Endothelial cell of hepatic sinusoid (primary cell): Measurements from ENCODE around the gene GLYATL1B.
"Not testable (repeated sequence)": the region's sequence is repeated elsewhere in the genome, so short reads cannot be mapped to it uniquely, and the experiment has no call there.

ENCODE experiments used
- in situ Hi-C: cut with HindIII; loops from 2 replicates; pipeline ENCODE4 v1.10.0; 2017; ENCODE audit warnings: low sequenced_read_pairs

GLYATL1B gene, protein sequence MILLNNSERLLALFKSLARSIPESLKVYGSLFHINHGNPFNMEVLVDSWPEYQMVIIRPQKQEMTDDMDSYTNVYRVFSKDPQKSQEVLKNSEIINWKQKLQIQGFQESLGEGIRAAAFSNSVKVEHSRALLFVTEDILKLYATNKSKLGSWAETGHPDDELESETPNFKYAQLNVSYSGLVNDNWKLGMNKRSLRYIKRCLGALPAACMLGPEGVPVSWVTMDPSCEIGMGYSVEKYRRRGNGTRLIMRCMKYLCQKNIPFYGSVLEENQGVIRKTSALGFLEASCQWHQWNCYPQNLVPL

GRCh38 chr11:59086007-59086406 lies at the start of gene GLYATL1B:
TSS of gene GLYATL1B (plus strand) at chr11:59086307. CDS start at chr11:59086307, 0 bp downstream.
- in situ Hi-C loops = not testable (repeated sequence)

DNA sequence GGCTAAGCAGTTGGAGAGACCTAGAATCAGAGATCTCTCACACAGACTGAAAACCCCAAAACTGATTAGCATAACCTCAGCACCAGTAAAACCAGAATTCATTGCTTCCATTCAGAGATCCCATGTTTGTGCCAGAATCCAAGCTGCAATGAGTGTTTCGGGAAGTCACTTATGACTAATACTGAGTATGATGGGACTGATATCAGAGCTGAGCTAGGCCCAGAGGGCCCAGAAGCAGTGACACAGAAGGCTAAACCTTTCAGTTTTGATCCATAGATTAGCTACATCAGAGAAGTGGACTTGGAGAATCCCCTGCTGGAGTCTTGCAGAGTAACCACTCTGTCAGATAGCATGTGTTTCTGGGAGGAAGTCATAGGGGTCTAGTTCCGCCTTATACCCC lies 49.6 kb upstream of the GLYATL1B start:
- in situ Hi-C loops = not testable (repeated sequence)

GRCh38 chr11:59037434-59037833 lies 48.7 kb upstream of the GLYATL1B start:
- in situ Hi-C loops = not testable (repeated sequence)

- in situ Hi-C loops = no loop called here
Measured at GRCh38 chr11:59040607-59041006, 45.5 kb upstream of the GLYATL1B start.

- in situ Hi-C loops = not testable (repeated sequence)
Measured at GRCh38 chr11:59051383-59051782, 34.7 kb upstream of the GLYATL1B start.

GRCh38 chr11:59052355-59052754 lies 33.8 kb upstream of the GLYATL1B start:
- in situ Hi-C loops = not testable (repeated sequence)

- in situ Hi-C loops = no loop called here
Measured at GRCh38 chr11:59053387-59053786, 32.7 kb upstream of the GLYATL1B start.

DNA sequence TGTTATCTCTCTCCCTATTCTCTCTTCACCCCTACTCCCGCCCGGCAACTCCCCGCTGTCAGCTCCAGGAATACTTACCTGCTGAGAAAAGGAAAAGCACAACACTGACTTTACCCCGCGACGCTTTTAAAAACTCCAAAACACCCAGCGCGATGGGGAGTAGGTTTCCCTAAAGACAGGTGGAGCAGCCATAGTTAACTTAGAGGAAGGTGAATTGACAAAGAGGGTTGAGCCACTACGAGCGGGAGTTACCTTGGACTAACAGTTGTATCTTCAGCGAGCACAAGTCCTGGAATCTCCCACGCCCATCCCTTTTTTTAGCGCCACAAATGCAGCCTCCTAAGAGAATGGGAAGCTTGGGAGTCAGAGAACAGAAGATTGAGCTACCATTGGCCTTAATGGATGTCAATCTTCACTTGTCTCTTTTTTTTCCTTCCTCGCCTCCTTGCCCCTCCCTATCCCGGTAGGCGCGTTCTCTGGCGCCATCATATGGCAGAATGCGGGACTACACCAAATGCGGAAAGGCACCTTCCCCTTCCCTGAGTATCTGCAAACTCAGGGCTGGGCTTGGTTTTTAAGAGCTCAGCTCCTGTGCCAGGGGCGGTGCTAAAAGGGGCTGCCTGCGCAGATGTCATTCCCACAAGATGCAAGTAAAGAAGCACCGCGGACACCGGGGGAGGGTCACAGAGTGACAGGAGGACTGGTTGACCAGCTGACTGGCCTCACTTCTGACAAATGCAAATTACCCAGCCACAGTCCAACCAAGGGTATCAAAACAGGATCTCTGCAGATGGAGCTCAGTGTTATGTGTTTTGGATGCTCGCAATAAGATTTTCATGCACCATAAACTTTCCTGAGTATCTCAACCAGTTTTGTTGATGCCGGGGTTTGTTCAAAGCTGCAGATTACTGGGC lies 27.7 kb upstream of the GLYATL1B start:
- in situ Hi-C loops = loop anchor here (5.0 kb wide), 1 partner anchor 84 kb away; the partner anchor contains the start of gene FAM111A

DNA sequence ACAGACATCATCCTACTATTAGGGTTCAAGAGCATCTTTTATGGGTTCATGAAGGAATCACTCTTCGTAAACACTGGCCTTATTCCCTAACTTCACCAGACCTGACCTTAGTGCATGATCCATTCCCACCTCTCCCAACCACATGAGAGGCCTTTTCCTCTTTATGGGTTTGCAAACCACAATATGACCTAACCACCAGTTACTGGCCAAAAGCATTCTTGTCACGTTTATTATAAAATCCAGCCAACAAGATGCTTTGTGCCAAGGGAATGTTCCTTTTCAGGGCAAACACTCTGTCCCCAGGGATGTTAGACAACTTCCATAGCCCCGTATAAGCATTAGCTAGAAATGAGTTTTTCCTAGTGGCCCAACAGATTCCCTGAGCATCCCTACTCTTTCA lies 26.0 kb upstream of the GLYATL1B start:
- in situ Hi-C loops = not testable (repeated sequence)

DNA sequence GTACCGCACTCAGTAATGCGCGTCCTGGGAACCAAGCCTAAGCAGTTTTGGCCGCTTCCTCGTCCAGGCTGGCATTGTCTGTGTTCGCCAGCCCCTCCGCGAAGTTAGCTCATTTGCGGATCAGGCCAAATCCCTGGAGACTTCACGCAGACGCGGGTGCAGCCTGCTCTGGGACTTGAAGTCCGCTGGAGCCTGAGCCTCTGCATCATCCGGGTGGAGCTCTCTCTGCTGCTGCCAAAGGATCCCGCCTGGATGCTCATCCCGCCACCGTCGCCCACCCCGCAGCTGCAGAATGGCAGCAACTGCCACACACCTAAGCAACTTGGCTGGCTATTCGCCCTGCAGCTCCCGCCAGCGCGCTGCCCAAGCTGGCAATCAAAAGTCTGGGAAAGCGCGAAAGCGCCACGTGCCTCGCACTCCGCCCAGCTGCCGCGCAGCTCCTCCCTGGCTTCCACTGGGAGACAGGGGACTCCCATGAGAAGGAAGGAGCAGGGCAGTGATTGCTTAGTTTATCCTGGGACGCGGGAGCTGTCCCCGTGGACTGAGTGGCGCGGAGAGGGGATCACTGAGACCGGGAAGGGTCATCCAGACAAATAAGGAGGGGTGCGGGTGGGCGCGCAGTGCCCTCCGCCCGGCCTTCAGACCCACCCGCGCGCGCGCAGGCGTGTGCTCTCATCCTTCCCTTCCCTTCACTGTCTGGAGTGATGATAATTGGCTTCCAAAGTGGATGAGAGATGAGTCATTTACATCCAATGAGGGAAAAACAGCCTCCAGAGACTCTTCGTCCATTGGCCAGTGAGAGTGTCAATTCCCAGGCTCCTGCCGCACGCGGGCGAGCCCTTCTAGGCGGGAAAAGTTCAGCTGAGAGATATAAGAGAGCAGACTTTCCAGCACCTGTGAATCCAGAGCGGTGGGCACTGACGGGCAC lies 23.2 kb upstream of the GLYATL1B start:
- in situ Hi-C loops = no loop called here

- in situ Hi-C loops = not testable (repeated sequence)
Measured at GRCh38 chr11:59063996-59064727, 21.9 kb upstream of the GLYATL1B start.

DNA sequence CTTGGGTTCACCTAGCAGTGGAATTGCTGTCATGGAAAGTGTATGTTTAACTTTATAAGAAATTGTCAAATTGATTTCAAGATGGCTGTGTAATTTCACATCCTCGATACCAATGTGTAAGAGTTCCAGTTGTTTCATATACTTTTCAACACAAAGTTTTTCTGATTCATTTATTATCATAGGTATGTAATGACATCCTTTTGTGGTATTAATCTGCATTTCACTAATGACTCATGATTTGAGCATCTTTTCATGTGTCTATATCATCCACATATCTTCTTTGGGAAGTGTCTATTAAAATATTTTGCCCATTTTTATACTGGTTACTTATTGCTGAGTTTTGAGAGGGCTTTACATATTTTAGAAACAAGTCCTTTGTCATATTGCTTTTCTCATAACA lies 17.0 kb upstream of the GLYATL1B start:
- in situ Hi-C loops = no loop called here

GRCh38 chr11:59076876-59077571 lies 9.1 kb upstream of the GLYATL1B start:
- in situ Hi-C loops = no loop called here

GRCh38 chr11:59078435-59078834 lies 7.7 kb upstream of the GLYATL1B start:
- in situ Hi-C loops = no loop called here

DNA sequence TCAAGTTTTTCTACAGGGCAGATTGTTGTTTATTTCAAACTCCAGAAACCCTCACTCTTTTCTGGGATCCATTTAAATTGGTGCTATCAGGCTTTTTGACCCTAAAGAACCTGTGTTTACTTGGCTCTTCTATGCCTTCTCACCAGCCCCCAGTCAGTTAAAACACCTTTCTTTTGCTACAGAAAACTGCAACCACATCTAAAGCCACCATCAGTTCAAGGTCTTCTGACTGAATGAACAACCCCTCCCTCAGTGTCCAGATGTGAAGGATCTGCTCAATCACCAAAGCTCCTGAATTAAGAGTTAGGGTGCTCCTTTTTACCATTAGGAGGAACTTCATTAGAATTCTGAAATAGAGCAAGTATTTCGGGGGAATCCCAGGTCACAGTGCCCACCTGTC lies 7.0 kb upstream of the GLYATL1B start:
- in situ Hi-C loops = no loop called here

DNA sequence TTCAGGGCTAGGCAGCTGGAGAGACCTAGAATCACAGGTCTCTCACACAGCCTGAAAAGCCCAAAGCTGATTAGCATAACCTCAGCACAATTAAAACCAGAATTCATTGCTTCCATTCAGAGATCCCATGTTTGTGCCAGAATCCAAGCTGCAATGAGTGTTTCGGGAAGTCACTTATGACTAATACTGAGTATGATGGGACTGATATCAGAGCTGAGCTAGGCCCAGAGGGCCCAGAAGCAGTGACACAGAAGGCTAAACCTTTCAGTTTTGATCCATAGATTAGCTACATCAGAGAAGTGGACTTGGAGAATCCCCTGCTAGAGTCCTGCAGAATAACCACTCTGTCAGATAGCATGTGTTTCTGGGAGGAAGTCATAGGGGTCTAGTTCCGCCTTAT lies 5.7 kb upstream of the GLYATL1B start:
- in situ Hi-C loops = not testable (repeated sequence)

- in situ Hi-C loops = not testable (repeated sequence)
Measured at GRCh38 chr11:59081430-59082020, 4.6 kb upstream of the GLYATL1B start.

GRCh38 chr11:59088162-59088561 lies 2.1 kb downstream of the GLYATL1B start:
- in situ Hi-C loops = no loop called here

GRCh38 chr11:59093576-59093975 lies 7.5 kb downstream of the GLYATL1B start:
- in situ Hi-C loops = not testable (repeated sequence)
